H1 (cell line): ENCODE measurements around the gene HEXIM2. TPM values are rescaled to one million over a fixed set of nuclear protein-coding genes. Genes with fewer than 3 reads are reported as not detected.

Source experiments
- CTCF ChIA-PET: fragments of 300-600 bp; sonication (Branson Sonifier 250); formaldehyde crosslinking; loops from one replicate; lab custom pipeline; 2021; ENCODE audit not compliant: partially characterized antibody; lab: Charles Lee
- POLR2A ChIA-PET: fragments of 300-600 bp; sonication (Branson Sonifier 250); formaldehyde crosslinking; loops from one replicate; lab custom pipeline; 2021; ENCODE audit warnings: inconsistent platforms; ENCODE audit not compliant: partially characterized antibody; lab: Charles Lee
- DNase-seq, 2 experiments: peaks; one replicate each; pipeline versions ENCODE4 v3.0.0 to v3.0.0-alpha.2; 2010 to 2022; ENCODE audit warnings: low spot score in 2 of 2, low read depth in 1 of 2, mixed read lengths in 1 of 2
- FAIRE-seq: peaks from 2 replicates; lab custom pipeline; 2011; peaks lifted over from hg19 to GRCh38; lab: Jason Lieb, UNC
- H2AFZ ChIP-seq: 2 replicates; pipeline ENCODE4 v1.8.1; 2012; ENCODE audit warnings: low read length, inconsistent platforms
- H2AK5ac ChIP-seq: 2 replicates; pipeline ENCODE4 v1.6.1; 2013; ENCODE audit warnings: low read depth, low read length
- H2BK120ac ChIP-seq: replicated peaks from 2 replicates; pipeline ENCODE3; 2013; ENCODE audit warnings: low read depth, low read length, inconsistent platforms
- H2BK12ac ChIP-seq: 2 replicates; pipeline ENCODE4 v1.6.1; 2013; ENCODE audit warnings: low read depth, low read length
- H2BK15ac ChIP-seq: 2 replicates; pipeline ENCODE4 v1.6.1; 2013; ENCODE audit warnings: low read length
- H2BK20ac ChIP-seq: 2 replicates; pipeline ENCODE4 v1.6.1; 2013; ENCODE audit warnings: low read length
- H2BK5ac ChIP-seq: 2 replicates; pipeline ENCODE4 v1.6.1; 2013; ENCODE audit warnings: low read depth, low read length
- H3K14ac ChIP-seq: 2 replicates; pipeline ENCODE4 v1.6.1; 2013; ENCODE audit warnings: inconsistent platforms; ENCODE audit not compliant: insufficient read length
- H3K18ac ChIP-seq: 2 replicates; pipeline ENCODE4 v1.6.1; 2013; ENCODE audit warnings: low read length; ENCODE audit errors: extremely low read depth
- H3K23ac ChIP-seq: 2 replicates; pipeline ENCODE4 v1.6.1; 2013; ENCODE audit warnings: inconsistent platforms; ENCODE audit not compliant: insufficient read length
- H3K23me2 ChIP-seq: 2 replicates; pipeline ENCODE4 v1.6.1; 2013; ENCODE audit warnings: low read depth, low read length
- H3K27ac ChIP-seq: 2 replicates; pipeline ENCODE4 v1.6.1; 2011; ENCODE audit warnings: low read depth, low read length, inconsistent platforms
- H3K27me3 ChIP-seq, 4 experiments: replicated peaks in 1 of 4; 1 replicate in 1 of 4; 2 replicates in 3 of 4; pipeline versions ENCODE4 v1.6.1 to v1.8.1; 2011 to 2013; ENCODE audit warnings: low read length in 3 of 4, mild to moderate bottlenecking in 3 of 4, inconsistent platforms in 2 of 4, mixed read lengths in 2 of 4, moderate library complexity in 1 of 4; ENCODE audit not compliant: control insufficient read depth in 3 of 4, insufficient read depth in 3 of 4; ENCODE audit errors: extremely low read depth in 1 of 4
- H3K36me3 ChIP-seq, 4 experiments: 2 replicates each; pipeline versions ENCODE4 v1.6.1 to v1.8.1; 2011 to 2013; ENCODE audit warnings: mild to moderate bottlenecking in 4 of 4, low read length in 3 of 4, moderate library complexity in 2 of 4, control low read depth in 1 of 4, inconsistent platforms in 1 of 4; ENCODE audit not compliant: insufficient read depth in 4 of 4, control insufficient read depth in 2 of 4
- H3K4ac ChIP-seq: replicated peaks from 2 replicates; pipeline ENCODE3; 2013; ENCODE audit warnings: low read length, low read depth, mixed read lengths, inconsistent platforms; ENCODE audit not compliant: insufficient read length
- H3K4me1 ChIP-seq, 4 experiments: replicated peaks in 1 of 4; 1 replicate in 1 of 4; 2 replicates in 3 of 4; pipeline versions ENCODE4 v1.6.1 to v1.8.1; 2011 to 2013; ENCODE audit warnings: low read length in 3 of 4, inconsistent platforms in 2 of 4, mixed read lengths in 1 of 4; ENCODE audit not compliant: insufficient read depth in 4 of 4, control insufficient read depth in 3 of 4
- H3K4me2 ChIP-seq, 2 experiments: 2 replicates each; pipeline versions ENCODE4 v1.6.1 to v1.8.1; 2011 to 2013; ENCODE audit warnings: low read depth in 2 of 2, low read length in 2 of 2, control low read depth in 1 of 2, inconsistent platforms in 1 of 2, mild to moderate bottlenecking in 1 of 2; ENCODE audit not compliant: insufficient read depth in 1 of 2
- H3K4me3 ChIP-seq, 4 experiments: fragments of 200-600, 300-600 bp in 1 of 4; sonication (generic), shearing (Covaris generic), sonication (Bioruptor Twin) in 1 of 4; 2 replicates each; pipeline versions ENCODE4 v1.5.1 to v1.8.1; 2011 to 2016; ENCODE audit warnings: low read length in 4 of 4, low read depth in 3 of 4, control low read depth in 2 of 4, inconsistent platforms in 2 of 4, mild to moderate bottlenecking in 2 of 4, mixed read lengths in 1 of 4, moderate library complexity in 1 of 4; ENCODE audit not compliant: insufficient read depth in 2 of 4; ENCODE audit errors: extremely low read depth in 1 of 4
- H3K56ac ChIP-seq: replicated peaks from 2 replicates; pipeline ENCODE3; 2013; ENCODE audit warnings: low read depth, mild to moderate bottlenecking, mixed read lengths, low read length, inconsistent platforms; ENCODE audit not compliant: insufficient read length
- H3K79me1 ChIP-seq: 2 replicates; pipeline ENCODE4 v1.6.1; 2013; ENCODE audit warnings: low read depth, low read length, control low read depth
- H3K79me2 ChIP-seq, 2 experiments: 2 replicates each; pipeline versions ENCODE4 v1.6.1 to v1.8.1; 2012 to 2013; ENCODE audit warnings: low read length in 2 of 2, mild to moderate bottlenecking in 2 of 2, inconsistent platforms in 1 of 2; ENCODE audit not compliant: insufficient read depth in 2 of 2, control insufficient read depth in 1 of 2
- H3K9ac ChIP-seq, 4 experiments: replicated peaks in 1 of 4; 1 replicate in 1 of 4; 2 replicates in 3 of 4; pipeline versions ENCODE4 v1.6.1 to v1.8.1; 2011 to 2013; ENCODE audit warnings: low read depth in 3 of 4, low read length in 3 of 4, control low read depth in 2 of 4, mild to moderate bottlenecking in 2 of 4, moderate library complexity in 2 of 4, inconsistent platforms in 1 of 4; ENCODE audit errors: extremely low read depth in 1 of 4
- H3K9me3 ChIP-seq, 2 experiments: 2 replicates each; pipeline versions ENCODE4 v1.6.1 to v1.8.1; 2012 to 2013; ENCODE audit warnings: mild to moderate bottlenecking in 2 of 2, moderate library complexity in 2 of 2, control low read depth in 1 of 2, inconsistent platforms in 1 of 2, low read depth in 1 of 2, low read length in 1 of 2, mixed read lengths in 1 of 2; ENCODE audit not compliant: insufficient read depth in 2 of 2
- H4K20me1 ChIP-seq, 2 experiments: replicated peaks in 1 of 2; 2 replicates each; pipeline versions ENCODE3 to v1.8.1; 2011 to 2013; ENCODE audit warnings: inconsistent platforms in 2 of 2, low read length in 2 of 2, mild to moderate bottlenecking in 1 of 2; ENCODE audit not compliant: insufficient read depth in 2 of 2, control insufficient read depth in 1 of 2
- H4K5ac ChIP-seq: 2 replicates; pipeline ENCODE4 v1.6.1; 2013; ENCODE audit warnings: low read length, low read depth, mixed read lengths, inconsistent platforms; ENCODE audit not compliant: insufficient read length
- H4K8ac ChIP-seq: 2 replicates; pipeline ENCODE4 v1.8.0; 2013; ENCODE audit warnings: mild to moderate bottlenecking, moderate library complexity, low read length, inconsistent platforms; ENCODE audit not compliant: insufficient read depth; ENCODE audit errors: extremely low read depth
- H4K91ac ChIP-seq: replicated peaks from 2 replicates; pipeline ENCODE3; 2013; ENCODE audit warnings: low read length, mixed read lengths, inconsistent platforms; ENCODE audit not compliant: insufficient read length
- BCL11A ChIP-seq, 2 experiments: IDR thresholded peaks; one replicate each; pipeline ENCODE4 v1.6.1; 2011; ENCODE audit warnings: low read depth in 2 of 2, low read length in 2 of 2, mild to moderate bottlenecking in 2 of 2
- NANOG ChIP-seq: IDR thresholded peaks from 2 replicates; pipeline ENCODE4 v1.6.1; 2011; ENCODE audit warnings: low read length, low read depth, mild to moderate bottlenecking, inconsistent platforms; ENCODE audit not compliant: insufficient read depth, poor library complexity, severe bottlenecking
- WGBS, 2 experiments: shearing (Covaris generic) in 1 of 2; methylation state at CpG; one replicate each; pipeline versions ENCODE4 v1.1.6 to v1.1.7; 2013 to 2015; ENCODE audit warnings: low lambda C conversion rate in 2 of 2, mixed read lengths in 2 of 2, inconsistent platforms in 1 of 2, low coverage in 1 of 2, missing lambda C conversion rate in 1 of 2; ENCODE audit not compliant: insufficient replicate concordance in 2 of 2, insufficient coverage in 1 of 2, insufficient read length in 1 of 2; ENCODE audit errors: extremely low coverage in 1 of 2, missing lambda C conversion rate in 1 of 2; 5-methylcytosine and 5-hydroxymethylcytosine counted together
- polyA plus RNA-seq, 7 experiments: library from polyadenylated mRNA; depleted of rRNA in 3 of 7; stranded (reverse) in 5 of 7; unstranded in 2 of 7; fragments of >200 nt in 5 of 7; fragments of 200-250 nt in 2 of 7; gene quantifications; 1 replicate in 5 of 7; 2 replicates in 1 of 7; 4 replicates in 1 of 7; pipeline versions ENCODE4 v1.2.1 to v1.2.3, GENCODE V29; 2011 to 2013; ENCODE audit warnings: missing spikeins in 2 of 7, mixed read lengths in 2 of 7
- total RNA-seq: library from RNA; stranded (reverse); fragmentation: NEBNext Ultra II Directional; extraction: Animal tissue kit (Norgen Biotek cat#: 25700); gene quantifications from 2 replicates; pipeline ENCODE4 v1.2.1, GENCODE V29; 2021

HEXIM2 gene
- total and polyA plus RNA-seq, 2 of the 8 experiments (the other 6 are each of a cell fraction or from before 2014, with no cell fraction given), result 7.5 to 13.2 TPM

DNA sequence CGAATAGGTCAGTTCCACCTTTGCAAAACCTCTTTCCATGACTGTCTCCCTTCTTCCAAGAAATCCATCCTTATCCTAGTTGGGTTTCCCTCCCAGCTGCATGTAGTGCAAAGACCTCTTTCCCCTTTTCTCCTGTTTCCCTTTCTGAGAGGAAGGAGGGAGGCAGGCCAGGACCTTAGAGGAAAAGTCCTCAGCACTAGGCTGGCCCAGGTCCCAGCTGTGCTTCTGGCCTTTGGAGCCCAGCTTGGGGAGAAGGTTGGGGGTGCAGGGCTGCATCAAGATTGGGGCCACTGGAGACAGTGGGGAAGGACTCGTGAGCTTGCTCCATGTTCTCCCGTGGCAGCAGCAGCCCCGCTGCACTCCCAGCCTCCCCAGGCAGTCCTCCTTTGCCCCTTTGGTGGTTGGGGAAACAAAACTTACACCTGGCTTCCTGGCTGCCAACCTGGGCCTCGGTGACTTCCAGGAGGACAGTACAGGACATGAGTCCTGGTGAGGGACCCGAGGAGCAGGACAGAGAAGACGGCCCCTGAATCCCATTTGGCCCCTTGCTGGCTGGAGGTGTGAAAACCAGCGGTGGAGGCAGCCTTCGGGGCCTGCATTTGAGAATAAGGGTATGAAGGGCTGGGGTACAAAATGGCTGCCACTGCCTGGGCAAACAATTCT, 481 bp downstream of the HEXIM2 start:
- Histone ChIP-seq H3K36me3 (no peaks in the 10 kb centered on the region), H3K9ac (peak overlapping the region in 3 of 4 experiments; percentile 27 to 49 (median 49); a peak in 4 of 7 replicates), H3K4ac (peak overlapping the region; percentile 49), H3K4me3 (peak overlapping the region; percentile 11 to 53 (median 45)), H2BK5ac (peak overlapping the region; percentile 85; the same call in 1 of the 2 replicates), H2AK5ac (peak overlapping the region; percentile 47; the same call in 1 of the 2 replicates), H3K79me2 (peaks cover 0 to 6% of the 10 kb centered on the region in 2 experiments; a peak in 2 of 4 replicates), H3K27me3 (no peaks in the 10 kb centered on the region), H3K79me1 (no peaks in the 10 kb centered on the region), H2AFZ (0 out of 2 replicates have a peak overlapping the region, but pooled peaks have one; percentile 4), H2BK120ac (no peak overlapping the region), H3K14ac (no peak overlapping the region), H3K18ac (peak overlapping the region; percentile 89), H3K23ac (no peak overlapping the region), H4K5ac (peak overlapping the region; percentile 68), H3K9me3 (no peaks in the 10 kb centered on the region), H2BK12ac (peak overlapping the region; percentile 81; the same call in 1 of the 2 replicates), H2BK15ac (peak overlapping the region; percentile 1; the same call in 1 of the 2 replicates), H3K23me2 (peaks cover 6% of the 10 kb centered on the region), H3K27ac (peak overlapping the region; percentile 55; the same call in 1 of the 2 replicates), H3K56ac (no peak overlapping the region), H4K91ac (peak overlapping the region; percentile 34), H4K8ac (peak overlapping the region; percentile 66), H3K4me2 (peak overlapping the region; percentile 79 to 81), H4K20me1 (no peaks in the 10 kb centered on the region), H3K4me1 (peaks cover 0 to 9% (median 3%) of the 10 kb centered on the region in 4 experiments; a peak in 3 of 7 replicates), H2BK20ac (0 out of 2 replicates have a peak overlapping the region, but pooled peaks have one; percentile 15)
- CTCF ChIA-PET, result interaction anchor here (0.8 to 11.5 kb wide), 9 partner anchors 10 to 57 kb away, joined by 3 to 115 read pairs (median 4); partner anchors contain the start of genes ACBD4 and HEXIM1
- DNase-seq (no peak), FAIRE-seq (no peak)
- POLR2A ChIA-PET, result interaction anchor here (0.7 to 26.8 kb wide), 20 partner anchors 5 to 112 kb away, joined by 3 to 1076 read pairs (median 8); partner anchors contain the start of genes HEXIM1, HEXIM2 and NMT1
- 82% methylated on average over 9 of the region's 9 CpGs; no CpG with 5 or more reads in 1 of the 2 experiments for WGBS, 2 experiments
- TF ChIP-seq BCL11A (IDR thresholded peaks at IDR 0.05; ENCODE audit: low read depth in 2 of 2, low read length in 2 of 2) (no peak), NANOG (no peak)
